ENCODE data around the gene MBP.

Gene MBP

GRCh38 chr18:77144451-77145118 is 12.0 kb upstream of the MBP start:
- TF ChIP-seq CTCF (conservative IDR thresholded peaks at IDR 0.05) (no peak), ZFX (IDR thresholded peaks at IDR 0.05) (no peak)
- no peak overlapping the region; the same call in 1 of the 2 replicates for H3K27ac ChIP-seq

GRCh38 chr18:77144046-77144445 is 11.5 kb upstream of the MBP start:
- no peak overlapping the region; the same call in 1 of the 2 replicates for H3K27ac ChIP-seq
- TF ChIP-seq ZFX (IDR thresholded peaks at IDR 0.05) (no peak), CTCF (conservative IDR thresholded peaks at IDR 0.05) (no peak)

GRCh38 chr18:77143196-77143595 is 10.6 kb upstream of the MBP start:
- TF ChIP-seq ZFX (IDR thresholded peaks at IDR 0.05) = no peak
- TF ChIP-seq CTCF (conservative IDR thresholded peaks at IDR 0.05) = no peak
- no peak overlapping the region for H3K27ac ChIP-seq

- TF ChIP-seq CTCF (conservative IDR thresholded peaks at IDR 0.05) (no peak; the same call in 1 of the 2 replicates), ZFX (IDR thresholded peaks at IDR 0.05) (no peak)
- no peak overlapping the region for H3K27ac ChIP-seq
These were observed 9.0 kb upstream of the MBP start for GRCh38 chr18:77141401-77142118.

GRCh38 chr18:77140439-77141109 is 8.0 kb upstream of the MBP start:
- H3K27ac ChIP-seq = no peak overlapping the region

GRCh38 chr18:77140030-77140429 is 7.4 kb upstream of the MBP start:
- TF ChIP-seq ZFX (IDR thresholded peaks at IDR 0.05) = no peak
- no peak for TF ChIP-seq CTCF (conservative IDR thresholded peaks at IDR 0.05)
- no peak overlapping the region for H3K27ac ChIP-seq

More at GRCh38 chr18:77140439-77141109, 8.0 kb upstream of the MBP start:
- TF ChIP-seq CTCF (conservative IDR thresholded peaks at IDR 0.05) = no peak
- TF ChIP-seq ZFX (IDR thresholded peaks at IDR 0.05) = no peak

GRCh38 chr18:77139619-77140018 is 7.0 kb upstream of the MBP start:
- TF ChIP-seq CTCF (conservative IDR thresholded peaks at IDR 0.05) = no peak
- TF ChIP-seq ZFX (IDR thresholded peaks at IDR 0.05) = no peak
- no peak overlapping the region for H3K27ac ChIP-seq

Data from C4-2B (cell line).